KMS-11 (cell line): ENCODE data around the gene SCN4A.
"Not testable (repeated sequence)": the region's sequence is repeated elsewhere in the genome, so short reads cannot be mapped to it uniquely, and the experiment has no call there.

Experiments used
- H2AFZ ChIP-seq: fragments of 200-600 bp; sonication (generic); 2 replicates; pipeline ENCODE4 v1.6.1; 2016; ENCODE audit warnings: antibody characterized with exemption, mixed run types, low read depth
- H3K27ac ChIP-seq: fragments of 200-600 bp; sonication (generic); 2 replicates; pipeline ENCODE4 v1.6.1; 2016; ENCODE audit warnings: mild to moderate bottlenecking, mixed run types
- H3K27me3 ChIP-seq: fragments of 200-600 bp; sonication (generic); 2 replicates; pipeline ENCODE4 v1.6.1; 2017; ENCODE audit warnings: mild to moderate bottlenecking, low read depth, mixed run types, moderate library complexity; ENCODE audit not compliant: insufficient read depth
- H3K36me3 ChIP-seq: fragments of 200-600 bp; sonication (generic); 2 replicates; pipeline ENCODE4 v1.6.1; 2017; ENCODE audit warnings: mild to moderate bottlenecking, mixed run types; ENCODE audit not compliant: insufficient read depth
- H3K4me1 ChIP-seq: fragments of 200-600 bp; sonication (generic); 2 replicates; pipeline ENCODE4 v1.6.1; 2016; ENCODE audit warnings: mild to moderate bottlenecking, low read depth, mixed run types; ENCODE audit not compliant: poor library complexity, severe bottlenecking
- H3K4me2 ChIP-seq: fragments of 200-600 bp; sonication (generic); 2 replicates; pipeline ENCODE4 v1.7.0; 2016; ENCODE audit warnings: mild to moderate bottlenecking, mixed run types
- H3K4me3 ChIP-seq: fragments of 200-600 bp; sonication (generic); IDR thresholded peaks from 2 replicates; pipeline ENCODE4 v1.6.1; 2017; ENCODE audit warnings: low read depth, low read length, mixed read lengths; ENCODE audit not compliant: insufficient read depth
- H3K79me2 ChIP-seq: fragments of 200-600 bp; sonication (generic); 2 replicates; pipeline ENCODE4 v1.6.1; 2016; ENCODE audit warnings: low read depth, mixed run types; ENCODE audit not compliant: insufficient read depth
- H3K9ac ChIP-seq: fragments of 200-600 bp; sonication (generic); 2 replicates; pipeline ENCODE4 v1.6.1; 2016; ENCODE audit warnings: mild to moderate bottlenecking, mixed run types
- H4K20me1 ChIP-seq: fragments of 200-600 bp; sonication (generic); 2 replicates; pipeline ENCODE4 v1.6.1; 2016; ENCODE audit warnings: mild to moderate bottlenecking, mixed run types; ENCODE audit not compliant: insufficient read depth
- TF ChIP-seq, protein P1 (sequence below): fragments of 200-600 bp; sonication (generic); conservative IDR thresholded peaks from 2 replicates; pipeline ENCODE4 v1.6.1; 2017; ENCODE audit warnings: low read depth, mild to moderate bottlenecking, antibody characterized with exemption, low read length, moderate library complexity, mixed read lengths

The SCN4A gene

DNA sequence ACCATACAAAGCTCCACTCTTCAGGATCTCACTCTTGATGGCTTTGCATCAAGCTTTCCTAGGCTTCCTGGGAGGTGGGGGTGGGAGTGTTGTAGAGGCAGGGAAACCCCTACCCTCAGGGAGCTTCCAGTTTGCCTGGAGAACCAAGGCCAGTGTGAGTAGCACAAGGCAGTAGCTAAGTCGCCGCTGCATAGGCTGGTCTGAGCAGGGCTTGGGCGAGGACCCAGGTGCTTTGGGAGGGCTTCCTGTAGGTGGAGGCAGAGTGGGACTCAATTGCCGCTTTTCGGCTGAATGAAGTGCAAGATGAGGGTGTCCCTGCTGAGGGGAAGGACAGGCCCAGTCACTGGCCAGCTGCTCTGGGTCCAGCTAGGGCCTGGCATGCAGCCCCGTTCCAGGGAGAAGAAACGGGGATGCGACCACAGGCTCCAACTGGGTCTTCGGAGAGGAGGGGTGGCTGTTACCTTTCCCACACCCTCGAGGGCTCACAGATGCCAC lies 44.5 kb downstream of the SCN4A start:
- Histone ChIP-seq H3K27ac (no peak overlapping the region), H3K4me1 (no peaks in the 10 kb centered on the region), H3K4me3 (no peak overlapping the region), H3K36me3 (no peaks in the 10 kb centered on the region), H3K9ac (no peak overlapping the region), H3K27me3 (no peaks in the 10 kb centered on the region), H4K20me1 (no peaks in the 10 kb centered on the region), H3K79me2 (no peaks in the 10 kb centered on the region), H3K4me2 (no peak overlapping the region), H2AFZ (no peak overlapping the region)
- TF ChIP-seq, protein P1, sequence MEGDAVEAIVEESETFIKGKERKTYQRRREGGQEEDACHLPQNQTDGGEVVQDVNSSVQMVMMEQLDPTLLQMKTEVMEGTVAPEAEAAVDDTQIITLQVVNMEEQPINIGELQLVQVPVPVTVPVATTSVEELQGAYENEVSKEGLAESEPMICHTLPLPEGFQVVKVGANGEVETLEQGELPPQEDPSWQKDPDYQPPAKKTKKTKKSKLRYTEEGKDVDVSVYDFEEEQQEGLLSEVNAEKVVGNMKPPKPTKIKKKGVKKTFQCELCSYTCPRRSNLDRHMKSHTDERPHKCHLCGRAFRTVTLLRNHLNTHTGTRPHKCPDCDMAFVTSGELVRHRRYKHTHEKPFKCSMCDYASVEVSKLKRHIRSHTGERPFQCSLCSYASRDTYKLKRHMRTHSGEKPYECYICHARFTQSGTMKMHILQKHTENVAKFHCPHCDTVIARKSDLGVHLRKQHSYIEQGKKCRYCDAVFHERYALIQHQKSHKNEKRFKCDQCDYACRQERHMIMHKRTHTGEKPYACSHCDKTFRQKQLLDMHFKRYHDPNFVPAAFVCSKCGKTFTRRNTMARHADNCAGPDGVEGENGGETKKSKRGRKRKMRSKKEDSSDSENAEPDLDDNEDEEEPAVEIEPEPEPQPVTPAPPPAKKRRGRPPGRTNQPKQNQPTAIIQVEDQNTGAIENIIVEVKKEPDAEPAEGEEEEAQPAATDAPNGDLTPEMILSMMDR: no peak

GRCh38 chr17:63927464-63928171 lies 45.1 kb downstream of the SCN4A start:
- TF ChIP-seq, protein P1: no peak
- Histone ChIP-seq H3K27ac (no peak overlapping the region), H3K4me2 (no peak overlapping the region)

GRCh38 chr17:63926164-63926563 lies 46.6 kb downstream of the SCN4A start:
- Histone ChIP-seq H3K4me1 (no peaks in the 10 kb centered on the region), H3K4me3 (no peak overlapping the region), H3K4me2 (no peak overlapping the region), H3K27ac (no peak overlapping the region), H2AFZ (no peak overlapping the region), H3K36me3 (no peaks in the 10 kb centered on the region), H3K9ac (no peak overlapping the region), H4K20me1 (no peaks in the 10 kb centered on the region), H3K27me3 (no peaks in the 10 kb centered on the region), H3K79me2 (no peaks in the 10 kb centered on the region)
- TF ChIP-seq, protein P1: no peak

More at GRCh38 chr17:63927464-63928171, 45.1 kb downstream of the SCN4A start:
- H3K36me3 ChIP-seq: no peaks in the 10 kb centered on the region
- H3K4me1 ChIP-seq: no peaks in the 10 kb centered on the region
- H4K20me1 ChIP-seq: no peaks in the 10 kb centered on the region
- no peak overlapping the region for H3K9ac ChIP-seq
- H3K79me2 ChIP-seq: no peaks in the 10 kb centered on the region
- no peak overlapping the region for H2AFZ ChIP-seq
- no peak overlapping the region for H3K4me3 ChIP-seq
- no peaks in the 10 kb centered on the region for H3K27me3 ChIP-seq

GRCh38 chr17:63925615-63926014 lies 47.1 kb downstream of the SCN4A start:
- H3K4me3 ChIP-seq: no peak overlapping the region
- no peaks in the 10 kb centered on the region for H3K36me3 ChIP-seq
- TF ChIP-seq, protein P1: no peak
- H4K20me1 ChIP-seq: no peaks in the 10 kb centered on the region
- no peak overlapping the region for H2AFZ ChIP-seq
- H3K27ac ChIP-seq: no peak overlapping the region
- H3K27me3 ChIP-seq: no peaks in the 10 kb centered on the region
- H3K4me1 ChIP-seq: no peaks in the 10 kb centered on the region
- no peak overlapping the region for H3K4me2 ChIP-seq
- no peaks in the 10 kb centered on the region for H3K79me2 ChIP-seq
- H3K9ac ChIP-seq: no peak overlapping the region

DNA sequence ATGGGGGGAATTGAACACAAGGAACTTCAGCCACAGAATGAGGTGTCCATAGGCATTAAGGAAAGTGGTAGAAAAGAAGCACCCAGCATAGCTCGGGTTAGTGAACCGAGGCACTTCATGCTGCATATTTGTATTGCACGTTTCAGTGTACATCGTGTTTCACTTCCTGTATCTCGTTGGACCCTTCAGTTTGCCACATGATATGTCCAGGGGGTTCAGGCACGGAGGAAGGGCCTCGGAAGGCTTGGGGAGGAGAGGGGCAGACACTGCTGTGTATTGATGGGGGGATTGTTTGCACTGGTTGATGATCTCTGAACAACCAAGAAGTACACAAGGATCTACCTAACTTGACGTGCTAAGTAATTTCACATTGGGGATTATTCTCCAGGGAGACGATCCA lies 50.3 kb downstream of the SCN4A start:
- H3K36me3 ChIP-seq, H2AFZ ChIP-seq, H3K4me2 ChIP-seq, H3K79me2 ChIP-seq, H4K20me1 ChIP-seq, H3K27ac ChIP-seq, H3K27me3 ChIP-seq, H3K9ac ChIP-seq, H3K4me3 ChIP-seq, H3K4me1 ChIP-seq: not testable (repeated sequence)

- H3K4me1 ChIP-seq, H3K9ac ChIP-seq, H4K20me1 ChIP-seq, H3K27ac ChIP-seq, H3K36me3 ChIP-seq, H3K4me3 ChIP-seq, H3K4me2 ChIP-seq, H2AFZ ChIP-seq, H3K79me2 ChIP-seq: not testable (repeated sequence)
- H3K27me3 ChIP-seq: peaks cover 12% of the 10 kb centered on the region; the same call in 1 of the 2 replicates
These were observed 51.9 kb downstream of the SCN4A start for GRCh38 chr17:63920779-63921178.

DNA sequence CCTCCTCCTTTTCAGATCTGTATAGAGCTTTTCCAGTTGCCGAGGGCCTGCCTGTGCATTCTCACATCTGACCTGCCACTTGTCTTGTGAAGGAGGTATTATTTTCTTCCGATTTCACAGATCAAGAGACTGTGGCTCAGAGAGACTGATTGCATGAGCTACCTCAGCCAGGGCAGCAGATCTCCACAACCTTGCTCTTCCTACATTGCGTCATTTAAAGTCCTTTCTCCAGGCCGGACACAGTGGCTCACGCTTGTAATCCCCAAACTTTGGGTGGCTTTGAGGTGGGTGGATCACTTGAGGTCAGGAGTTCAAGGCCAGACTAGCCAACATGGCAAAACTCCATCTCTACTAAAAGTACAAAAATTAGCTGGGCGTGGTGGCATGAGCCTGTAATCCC lies 52.7 kb downstream of the SCN4A start:
- H3K4me3 ChIP-seq, H3K27ac ChIP-seq, H3K79me2 ChIP-seq, H3K36me3 ChIP-seq, H3K4me1 ChIP-seq, H3K9ac ChIP-seq, H2AFZ ChIP-seq, H3K4me2 ChIP-seq, H4K20me1 ChIP-seq: not testable (repeated sequence)
- H3K27me3 ChIP-seq: peaks cover 12% of the 10 kb centered on the region; the same call in 1 of the 2 replicates
